Activated naive CD4-positive, alpha-beta T cell treated with Interleukin-2 at 50 U/mL for 16 hours (primary cell): Measurements from ENCODE around the gene RHOD.
A peak's percentile ranks its signal among the peaks of the same experiment; 100 is the strongest.

Experiments used
- DNase-seq: peaks from one replicate; pipeline ENCODE4 v3.0.0-alpha.2; 2020

The RHOD gene

GRCh38 chr11:67062526-67063373 is 6.1 kb downstream of the RHOD start:
- no peak for DNase-seq

DNA sequence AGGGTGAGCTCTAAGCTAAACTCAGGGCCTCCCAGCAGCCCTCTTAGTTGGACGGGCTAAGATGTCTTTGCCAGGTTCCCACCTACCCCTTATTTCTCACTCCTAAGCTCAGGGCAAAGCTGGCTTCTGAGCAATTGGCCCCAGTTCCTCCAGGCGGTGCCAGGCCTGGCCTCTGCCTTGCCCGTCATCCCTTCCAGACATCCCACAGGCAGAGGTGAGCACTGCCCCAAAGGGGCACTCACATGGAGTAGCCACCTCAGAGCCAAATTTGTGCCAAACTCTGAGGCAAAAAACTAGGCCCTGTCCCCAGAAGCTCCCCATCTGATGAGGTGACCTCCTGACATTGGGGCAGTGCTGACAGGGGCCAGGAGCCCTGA is 9.7 kb downstream of the RHOD start:
- DNase-seq: no peak

- peak; percentile 77 for DNase-seq
Observed at GRCh38 chr11:67071420-67072284, 15.0 kb downstream of the RHOD start.

- DNase-seq: no peak
Observed at GRCh38 chr11:67072295-67072694, 15.6 kb downstream of the RHOD start.

DNA sequence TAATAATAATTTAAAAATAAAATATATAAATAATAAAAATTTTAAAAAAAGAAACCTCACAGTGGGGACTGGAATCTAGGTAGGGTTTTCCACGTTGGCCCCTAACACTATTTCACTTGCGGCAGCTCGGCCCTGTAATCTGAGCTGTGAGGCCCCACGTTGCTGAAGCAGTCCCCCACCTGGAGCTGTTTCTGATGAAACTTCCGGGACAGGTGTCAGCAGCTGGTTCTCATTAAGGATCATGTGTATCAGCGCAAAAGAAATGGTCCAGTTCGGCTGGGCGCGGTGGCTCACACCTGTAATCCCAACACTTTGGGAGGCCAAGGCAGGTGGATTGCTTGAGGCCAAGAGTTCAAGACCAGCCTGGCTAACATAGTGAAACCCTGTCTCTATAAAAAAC is 17.3 kb downstream of the RHOD start:
- no peak for DNase-seq

GRCh38 chr11:67076202-67076601 is 19.6 kb downstream of the RHOD start:
- DNase-seq: no peak

DNA sequence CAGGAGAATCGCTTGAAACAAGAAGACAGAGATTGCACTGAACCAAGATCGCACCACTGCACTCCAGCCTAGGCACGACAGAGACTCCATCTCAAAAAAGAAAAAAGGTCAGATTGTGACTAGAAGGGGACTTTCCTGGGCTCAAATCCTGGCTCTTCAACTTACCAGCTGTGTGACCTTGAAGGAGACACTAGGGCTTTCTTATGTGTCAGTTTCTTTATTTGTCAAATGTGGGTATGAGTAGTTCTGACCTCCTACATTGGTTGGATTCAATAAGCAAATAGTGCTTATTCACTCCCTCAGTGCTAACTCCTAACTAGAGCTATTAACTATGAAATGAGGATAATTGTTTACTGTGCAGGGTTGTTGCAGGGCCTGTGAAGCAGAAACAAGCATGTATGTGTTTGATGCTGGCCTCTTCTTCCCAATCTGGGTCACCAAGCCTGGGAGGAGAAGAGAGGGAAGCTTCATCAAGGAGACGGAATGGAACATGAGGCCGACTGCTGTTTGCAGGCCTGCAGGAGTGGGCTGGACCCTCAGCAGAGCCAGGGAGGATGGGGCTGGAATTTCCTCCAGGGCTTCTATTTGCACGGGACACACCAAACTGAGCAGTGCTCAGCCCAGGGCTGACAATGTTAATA is 22.5 kb downstream of the RHOD start:
- DNase-seq: no peak

- DNase-seq: no peak
Observed at GRCh38 chr11:67082071-67082791, 25.6 kb downstream of the RHOD start.

DNA sequence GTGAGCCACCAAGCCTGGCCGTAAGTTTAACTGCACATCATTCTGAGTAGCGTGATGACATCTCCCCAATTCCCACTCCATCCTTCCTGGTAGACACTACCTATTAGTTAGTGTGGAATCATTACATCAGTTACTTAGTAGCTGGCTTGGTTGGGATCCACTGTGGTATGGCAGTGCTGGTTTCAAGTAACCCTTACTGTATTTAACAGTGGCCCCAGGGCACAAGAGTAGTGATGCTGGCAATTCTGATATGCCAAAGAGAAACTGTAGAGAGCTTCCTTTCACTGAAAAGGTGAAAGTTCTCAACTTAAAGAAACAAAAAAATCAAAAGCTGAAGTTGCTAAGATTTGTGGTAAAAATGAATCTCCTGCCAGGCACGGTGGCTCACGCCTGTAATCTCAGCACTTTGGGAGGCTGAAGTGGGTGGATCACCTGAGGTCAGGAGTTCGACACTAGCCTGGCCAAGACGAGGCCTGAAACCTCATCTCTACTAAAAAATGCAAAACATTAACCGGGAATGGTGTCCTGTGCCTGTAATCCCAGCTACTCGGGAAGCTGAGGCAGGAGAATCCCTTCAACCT is 27.2 kb downstream of the RHOD start:
- no peak for DNase-seq

- no peak for DNase-seq
Observed at GRCh38 chr11:67085617-67086016, 29.0 kb downstream of the RHOD start.

DNA sequence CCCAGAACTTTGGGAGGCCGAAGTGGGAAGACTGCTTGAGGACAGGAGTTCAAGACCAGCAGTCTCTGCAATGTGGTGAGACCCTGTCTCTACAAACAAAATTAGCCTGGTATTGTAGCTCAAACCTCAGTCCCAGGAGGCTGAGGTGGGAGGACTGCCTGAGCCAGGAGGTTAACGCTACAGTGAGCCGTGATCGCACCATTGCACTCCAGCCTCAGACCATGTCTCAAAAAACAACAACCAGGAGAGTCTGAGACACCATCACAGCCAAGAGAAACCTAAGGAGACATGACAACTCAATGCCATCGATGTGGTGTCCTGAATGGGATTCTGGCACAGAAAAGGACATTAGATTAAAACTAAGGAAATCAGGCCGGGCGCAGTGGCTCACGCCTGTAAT is 34.1 kb downstream of the RHOD start:
- DNase-seq: no peak

DNA sequence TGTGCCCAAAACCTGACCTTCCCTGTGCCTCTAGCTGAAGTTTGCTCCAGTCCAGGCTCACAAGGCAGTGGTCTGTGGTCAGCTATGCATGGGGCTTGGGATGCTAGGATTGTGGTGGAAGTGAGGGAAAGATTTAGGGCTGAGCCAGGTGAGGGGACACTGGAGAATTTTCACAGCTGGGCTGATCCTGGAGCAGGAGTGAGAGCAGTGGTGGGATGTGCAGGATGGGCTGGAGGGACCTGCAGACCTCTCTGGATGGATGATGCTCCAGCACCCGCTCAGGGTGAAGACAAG is 38.5 kb downstream of the RHOD start:
- DNase-seq: no peak

- DNase-seq: no peak
Observed at GRCh38 chr11:67098799-67099429, 42.3 kb downstream of the RHOD start.

- DNase-seq: no peak
Observed at GRCh38 chr11:67099831-67100324, 43.2 kb downstream of the RHOD start.

- no peak for DNase-seq
Observed at GRCh38 chr11:67102664-67103063, 46.0 kb downstream of the RHOD start.

DNA sequence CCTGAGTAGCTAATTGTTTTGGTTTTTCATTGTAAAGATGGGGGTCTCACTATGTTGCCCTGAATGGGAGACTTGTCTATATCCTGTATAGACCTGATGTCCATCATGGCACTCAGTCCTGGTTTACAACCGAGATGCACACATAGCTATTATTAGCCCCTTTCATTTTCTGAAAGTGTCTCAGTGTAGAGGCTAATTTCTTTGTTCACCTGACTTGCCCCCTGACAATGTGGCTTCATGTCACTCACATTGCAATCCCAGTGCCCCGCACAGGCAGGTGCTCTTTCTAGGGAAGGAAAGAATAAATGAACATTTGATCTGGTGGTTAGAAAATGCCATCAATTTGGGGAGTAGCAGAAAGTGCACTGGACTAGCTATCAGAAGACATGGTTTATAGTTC is 49.3 kb downstream of the RHOD start:
- no peak for DNase-seq

DNA sequence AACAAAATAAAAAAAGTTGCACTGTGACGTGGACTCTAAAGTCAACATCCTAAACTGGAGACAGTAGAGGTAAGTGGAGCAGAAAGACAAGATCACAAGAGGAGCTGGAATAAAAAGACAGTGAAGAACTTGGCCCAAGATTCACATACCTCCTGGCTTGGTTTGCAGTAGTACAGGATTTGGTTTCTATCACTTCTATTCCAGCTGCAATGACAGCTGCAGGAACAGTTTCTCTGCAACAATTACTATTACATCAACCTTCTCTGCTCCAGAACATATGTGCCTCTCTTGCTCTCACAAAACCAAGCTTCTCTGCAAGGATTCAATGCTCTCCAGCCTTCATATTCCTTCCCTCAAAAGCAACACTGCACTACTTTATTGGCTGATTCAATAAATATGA is 54.6 kb downstream of the RHOD start:
- no peak for DNase-seq

- DNase-seq: no peak
Observed at GRCh38 chr11:67113231-67113721, 56.6 kb downstream of the RHOD start.

DNA sequence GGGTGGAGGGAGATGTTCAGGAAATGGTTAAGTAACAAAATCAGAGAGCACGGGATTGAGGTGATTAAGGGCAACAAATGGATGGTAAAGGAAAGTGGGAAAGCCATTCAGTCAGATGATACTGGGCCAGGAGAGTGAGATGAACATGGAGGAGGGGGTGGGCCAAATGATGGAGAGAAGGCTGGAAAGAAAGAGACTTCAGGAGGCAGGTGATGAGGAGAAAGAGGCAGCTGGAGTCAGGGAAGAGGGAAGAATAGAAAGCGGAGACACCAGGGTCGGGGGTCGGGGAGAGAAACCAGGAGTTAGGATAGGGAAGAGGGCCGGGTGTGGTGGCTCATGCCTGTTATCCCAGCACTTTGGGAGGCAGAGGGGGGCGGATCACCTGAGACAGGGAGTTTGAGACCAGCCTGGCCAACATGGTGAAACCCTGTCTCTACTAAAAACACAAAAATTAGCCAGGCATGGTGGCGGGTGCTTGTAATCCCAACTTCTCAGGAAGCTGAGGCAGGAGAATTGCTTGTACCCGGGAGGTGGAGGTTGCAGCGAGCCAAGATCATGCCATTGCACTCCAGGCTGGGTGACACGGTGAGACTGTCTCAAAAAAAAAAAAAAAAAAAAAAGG is 57.7 kb downstream of the RHOD start:
- no peak for DNase-seq

DNA sequence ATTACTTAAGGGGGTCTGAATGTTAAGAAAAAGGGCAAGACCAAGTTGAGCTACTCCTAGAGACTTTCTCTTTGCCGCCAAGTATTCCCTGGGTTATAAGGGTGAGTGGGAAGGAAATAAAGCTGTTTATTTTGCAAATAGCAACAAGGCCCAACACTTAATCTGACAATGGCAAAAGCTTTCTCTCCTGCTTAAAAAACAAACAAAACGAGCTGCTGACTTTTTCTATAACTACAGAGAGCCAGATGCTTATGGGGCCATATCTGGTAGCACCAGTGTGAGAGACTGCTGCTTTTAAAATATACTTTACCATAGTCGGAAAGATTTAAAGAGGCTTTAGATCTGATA is 60.1 kb downstream of the RHOD start:
- DNase-seq: no peak

- DNase-seq: no peak
Observed at GRCh38 chr11:67117176-67117575, 60.5 kb downstream of the RHOD start.
